IMR-90 (cell line): ENCODE measurements around the gene MOCS2. TPM values are rescaled to one million over a fixed set of nuclear protein-coding genes. Genes with fewer than 3 reads are reported as not detected.

ENCODE experiments used
- ATAC-seq: fragments of 200-7000 bp; cut with Tn5 transposase; 2 replicates; pipeline ENCODE4 v1.9.1; 2020; ENCODE audit warnings: low read depth, mild to moderate bottlenecking, moderate library complexity
- BruUV-seq: library from RNA; stranded (reverse); fragments of 400-500 nt; replicated peaks from 2 replicates; lab custom pipeline; 2021; lab: Mats Ljungman, UMichigan
- CTCF ChIA-PET: fragments of 300-600 bp; formaldehyde crosslinking; extraction: SDS; loops from one replicate; lab custom pipeline; 2021; ENCODE audit warnings: antibody characterized with exemption; lab: Yijun Ruan, JAX
- POLR2A ChIA-PET: fragments of 300-600 bp; sonication (Branson Sonifier 250); formaldehyde crosslinking; loops from one replicate; lab custom pipeline; 2022; ENCODE audit warnings: antibody characterized with exemption; ENCODE audit not compliant: unreplicated experiment; lab: Charles Lee
- DNase-seq: peaks from one replicate; pipeline ENCODE4 v3.0.0; 2013
- H2AFZ ChIP-seq: replicated peaks from 2 replicates; pipeline ENCODE3; 2013; ENCODE audit warnings: low read length, mild to moderate bottlenecking; ENCODE audit not compliant: poor library complexity
- H2AK5ac ChIP-seq: 2 replicates; pipeline ENCODE4 v1.6.1; 2013; ENCODE audit warnings: low read depth, low read length, inconsistent platforms
- H2AK9ac ChIP-seq: replicated peaks from 2 replicates; pipeline ENCODE3; 2013; ENCODE audit warnings: mild to moderate bottlenecking, low read depth, low read length, moderate library complexity; ENCODE audit not compliant: poor library complexity
- H2BK120ac ChIP-seq: 2 replicates; pipeline ENCODE4 v1.6.1; 2013; ENCODE audit warnings: low read depth, low read length, inconsistent platforms
- H2BK15ac ChIP-seq: 3 replicates; pipeline ENCODE4 v1.6.1; 2013; ENCODE audit warnings: low read depth, low read length, inconsistent platforms
- H2BK20ac ChIP-seq: 2 replicates; pipeline ENCODE4 v1.6.1; 2013; ENCODE audit warnings: low read depth, mild to moderate bottlenecking, inconsistent platforms, low read length, moderate library complexity
- H2BK5ac ChIP-seq: 2 replicates; pipeline ENCODE4 v1.6.1; 2013; ENCODE audit warnings: mild to moderate bottlenecking, low read depth, low read length, inconsistent platforms; ENCODE audit not compliant: poor library complexity, severe bottlenecking
- H3K14ac ChIP-seq: replicated peaks from 2 replicates; pipeline ENCODE4 v1.6.1; 2013; ENCODE audit warnings: low read depth, low read length, inconsistent platforms
- H3K18ac ChIP-seq: 2 replicates; pipeline ENCODE4 v1.6.1; 2013; ENCODE audit warnings: low read depth, low read length, control low read depth
- H3K23ac ChIP-seq: 2 replicates; pipeline ENCODE4 v1.6.1; 2013; ENCODE audit warnings: low read depth, low read length, inconsistent platforms
- H3K27ac ChIP-seq: 2 replicates; pipeline ENCODE4 v1.5.1; 2013; ENCODE audit warnings: mild to moderate bottlenecking, control low read depth, low read length; ENCODE audit not compliant: insufficient read depth
- H3K27me3 ChIP-seq: 2 replicates; pipeline ENCODE4 v1.6.1; 2013; ENCODE audit warnings: low read length; ENCODE audit not compliant: control insufficient read depth, insufficient read depth
- H3K36me3 ChIP-seq: 2 replicates; pipeline ENCODE4 v1.6.1; 2013; ENCODE audit warnings: low read length, mixed read lengths; ENCODE audit not compliant: control insufficient read depth, insufficient read depth
- H3K4ac ChIP-seq: 2 replicates; pipeline ENCODE4 v1.6.1; 2013; ENCODE audit warnings: low read depth, low read length, inconsistent platforms
- H3K4me1 ChIP-seq: 2 replicates; pipeline ENCODE4 v1.6.1; 2013; ENCODE audit warnings: low read length, mixed read lengths; ENCODE audit not compliant: control insufficient read depth, insufficient read depth
- H3K4me2 ChIP-seq: 2 replicates; pipeline ENCODE4 v1.6.1; 2013; ENCODE audit warnings: low read depth, mild to moderate bottlenecking, control low read depth, low read length, moderate library complexity
- H3K4me3 ChIP-seq: 2 replicates; pipeline ENCODE4 v1.5.1; 2013; ENCODE audit warnings: low read depth, mild to moderate bottlenecking, control low read depth, low read length, moderate library complexity; ENCODE audit not compliant: insufficient read depth
- H3K56ac ChIP-seq: 2 replicates; pipeline ENCODE4 v1.6.1; 2013; ENCODE audit warnings: low read length, inconsistent platforms; ENCODE audit not compliant: insufficient read depth; ENCODE audit errors: extremely low read depth
- H3K79me1 ChIP-seq, 2 experiments: 2 replicates each; pipeline ENCODE4 v1.6.1; 2013; ENCODE audit warnings: low read length in 2 of 2, inconsistent platforms in 1 of 2, low read depth in 1 of 2
- H3K9ac ChIP-seq: 2 replicates; pipeline ENCODE4 v1.6.1; 2013; ENCODE audit warnings: low read depth, low read length, control low read depth
- H3K9me1 ChIP-seq: 2 replicates; pipeline ENCODE4 v1.6.1; 2013; ENCODE audit warnings: low read length, inconsistent platforms; ENCODE audit not compliant: insufficient read depth
- H3K9me3 ChIP-seq: 2 replicates; pipeline ENCODE4 v1.6.1; 2013; ENCODE audit warnings: low read length; ENCODE audit not compliant: control insufficient read depth, insufficient read depth
- H4K20me1 ChIP-seq: 2 replicates; pipeline ENCODE4 v1.6.1; 2013; ENCODE audit warnings: low read length, inconsistent platforms; ENCODE audit not compliant: insufficient read depth
- H4K5ac ChIP-seq: 2 replicates; pipeline ENCODE4 v1.6.1; 2013; ENCODE audit warnings: mild to moderate bottlenecking, low read depth, low read length, control low read depth
- H4K8ac ChIP-seq, 2 experiments: 2 replicates each; pipeline ENCODE4 v1.6.1; 2013; ENCODE audit warnings: low read depth in 2 of 2, low read length in 2 of 2, control low read depth in 1 of 2, inconsistent platforms in 1 of 2
- H4K91ac ChIP-seq: 2 replicates; pipeline ENCODE4 v1.6.1; 2013; ENCODE audit warnings: low read depth, low read length, inconsistent platforms; ENCODE audit not compliant: insufficient read depth
- BHLHE40 ChIP-seq: fragments of 150-350 bp; IDR thresholded peaks from 2 replicates; pipeline ENCODE4 v1.6.1; 2016; ENCODE audit warnings: mild to moderate bottlenecking, low read depth, low read length
- CEBPB ChIP-seq: IDR thresholded peaks from 2 replicates; pipeline ENCODE4 v1.6.1; 2012; ENCODE audit warnings: low read depth, low read length, improper control_type of control experiment
- CHD1 ChIP-seq: IDR thresholded peaks from 2 replicates; pipeline ENCODE4 v1.6.1; 2012; ENCODE audit warnings: low read depth, low read length, improper control_type of control experiment
- FOS ChIP-seq: fragments of 150-350 bp; IDR thresholded peaks from 2 replicates; pipeline ENCODE4 v1.6.1; 2016; ENCODE audit warnings: low read depth, low read length
- MAFK ChIP-seq: IDR thresholded peaks from 2 replicates; pipeline ENCODE4 v1.6.1; 2012; ENCODE audit warnings: low read depth, low read length, improper control_type of control experiment
- MAZ ChIP-seq: IDR thresholded peaks from 2 replicates; pipeline ENCODE4 v1.6.1; 2012; ENCODE audit warnings: low read depth, mild to moderate bottlenecking, low read length, improper control_type of control experiment, moderate library complexity, borderline replicate concordance
- MXI1 ChIP-seq: IDR thresholded peaks from 2 replicates; pipeline ENCODE4 v1.6.1; 2012; ENCODE audit warnings: low read depth, mild to moderate bottlenecking, low read length, moderate library complexity, borderline replicate concordance
- NFE2L2 ChIP-seq: fragments of 150-350 bp; IDR thresholded peaks from 2 replicates; pipeline ENCODE4 v1.6.1; 2016; ENCODE audit warnings: low read depth, mild to moderate bottlenecking, low read length
- POLR2A ChIP-seq: IDR thresholded peaks from 2 replicates; pipeline ENCODE4 v1.6.1; 2012; ENCODE audit warnings: mild to moderate bottlenecking, low read depth, low read length
- RAD21 ChIP-seq: IDR thresholded peaks from 2 replicates; pipeline ENCODE4 v1.6.1; 2012; ENCODE audit warnings: low read length, improper control_type of control experiment
- RCOR1 ChIP-seq: IDR thresholded peaks from 2 replicates; pipeline ENCODE4 v1.6.1; 2012; ENCODE audit warnings: mild to moderate bottlenecking, low read length, improper control_type of control experiment; ENCODE audit not compliant: insufficient replicate concordance
- RFX5 ChIP-seq: IDR thresholded peaks from 2 replicates; pipeline ENCODE4 v1.8.0; 2012; ENCODE audit warnings: low read depth, mild to moderate bottlenecking, low read length, moderate library complexity
- SMC3 ChIP-seq: fragments of 150-350 bp; IDR thresholded peaks from 2 replicates; pipeline ENCODE4 v1.6.1; 2016; ENCODE audit warnings: low read depth, mild to moderate bottlenecking, antibody characterized with exemption, low read length, moderate library complexity
- WGBS, 2 experiments: methylation state at CpG; one replicate each; pipeline versions ENCODE4 v1.1.5 to v1.1.7; 2013; ENCODE audit warnings: missing lambda C conversion rate in 2 of 2; ENCODE audit not compliant: insufficient read length in 1 of 2; ENCODE audit errors: extremely low coverage in 2 of 2; 5-methylcytosine and 5-hydroxymethylcytosine counted together
- dilution Hi-C: fragments of 300-500 bp; cut with HindIII; formaldehyde crosslinking; loops from one replicate; pipeline ENCODE4 v1.14.3; 2018; ENCODE audit warnings: low sequenced_read_pairs; ENCODE audit not compliant: unreplicated experiment
- in situ Hi-C: fragments of 300-500 bp; cut with MboI; formaldehyde crosslinking; loops from 3 replicates; pipeline ENCODE4 v1.14.3; 2019; ENCODE audit warnings: low sequenced_read_pairs, inconsistent platforms, mixed read lengths
- intact Hi-C: fragments of 100-400 bp; cut with micrococcal nuclease; formaldehyde crosslinking; loops from 2 replicates; pipeline ENCODE4 v1.10.0; 2022
- polyA plus RNA-seq, 3 experiments: library from polyadenylated mRNA; depleted of rRNA; stranded (reverse); fragments of >200 nt; gene quantifications; 2 replicates each; pipeline ENCODE4 v1.2.3, GENCODE V29; 2012; ENCODE audit warnings: low replicate concordance in 1 of 3
- total RNA-seq: library from RNA; depleted of rRNA; stranded (reverse); fragments of >200 nt; gene quantifications from 2 replicates; pipeline ENCODE4 v1.2.3, GENCODE V29; 2012
- TF ChIP-seq, protein P1 (sequence below): fragments of 150-350 bp; IDR thresholded peaks from 2 replicates; pipeline ENCODE4 v1.6.1; 2017; ENCODE audit warnings: mild to moderate bottlenecking, antibody characterized with exemption, low read length, low read depth
- TF ChIP-seq, protein P2 (sequence below): conservative IDR thresholded peaks from 2 replicates; pipeline ENCODE4 v1.5.1; 2012; ENCODE audit warnings: mild to moderate bottlenecking, low read depth, low read length, improper control_type of control experiment
- TF ChIP-seq, protein P3 (sequence below): fragments of 150-350 bp; IDR thresholded peaks from 2 replicates; pipeline ENCODE4 v1.6.1; 2016; ENCODE audit warnings: low read depth, mild to moderate bottlenecking, low read length, moderate library complexity, borderline replicate concordance

MOCS2 gene
- total and polyA plus RNA-seq, 2 of the 4 experiments (the other 2 are of a cell fraction): 36.4 to 40.0 TPM

DNA sequence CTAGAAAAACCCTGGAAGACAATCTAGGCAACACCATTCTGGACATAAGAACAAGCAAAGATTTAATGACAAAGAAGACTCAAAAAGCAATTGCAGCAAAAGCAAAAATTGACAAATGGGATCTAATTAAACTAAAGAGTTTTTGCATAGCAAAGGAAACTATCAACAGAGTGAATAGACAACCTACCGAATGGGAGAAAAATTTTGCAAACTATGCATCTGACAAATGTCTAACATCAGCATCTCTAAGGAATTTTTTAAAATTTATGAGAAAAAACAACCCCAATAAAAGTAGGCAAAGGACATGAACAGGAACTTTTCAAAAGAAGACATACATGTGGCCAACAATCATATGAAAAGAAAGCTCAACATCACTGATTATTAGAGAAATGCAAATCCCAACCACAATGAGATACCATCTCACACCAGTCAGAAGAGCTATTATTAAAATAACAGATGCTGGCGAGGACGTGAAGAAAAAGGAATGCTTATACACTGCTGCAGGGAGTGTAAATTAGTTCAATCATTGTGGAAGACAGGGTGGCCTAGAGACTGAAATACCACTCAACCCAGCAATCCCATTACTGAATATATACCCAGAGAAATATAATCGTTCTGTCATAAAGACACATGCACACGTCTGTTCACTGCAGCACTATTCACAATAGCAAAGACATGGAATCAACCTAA, 3.8 kb downstream of the MOCS2 start:
- Histone ChIP-seq H2BK15ac (no peak overlapping the region), H3K14ac (no peak overlapping the region), H3K4me2 (no peak overlapping the region), H3K9me3 (no peaks in the 10 kb centered on the region), H3K9ac (no peak overlapping the region), H3K36me3 (peaks cover 7% of the 10 kb centered on the region), H4K5ac (no peak overlapping the region), H2BK5ac (no peak overlapping the region), H2AK5ac (no peak overlapping the region), H3K27ac (no peak overlapping the region), H2BK20ac (no peak overlapping the region), H4K91ac (no peak overlapping the region), H2AFZ (no peak overlapping the region), H3K18ac (no peak overlapping the region), H3K27me3 (no peaks in the 10 kb centered on the region), H4K8ac (no peak overlapping the region), H3K56ac (no peak overlapping the region), H3K23ac (no peak overlapping the region), H4K20me1 (no peaks in the 10 kb centered on the region), H3K79me1 (peaks cover 18 to 35% of the 10 kb centered on the region in 2 experiments), H2BK120ac (no peak overlapping the region), H2AK9ac (no peak overlapping the region), H3K4ac (no peak overlapping the region), H3K4me3 (no peak overlapping the region), H3K4me1 (no peaks in the 10 kb centered on the region; the same call in 1 of the 2 replicates), H3K9me1 (peaks cover 3% of the 10 kb centered on the region; the same call in 1 of the 2 replicates)
- WGBS, 2 experiments: no CpG with 5 or more reads among the region's 5 CpGs
- TF ChIP-seq RCOR1 (no peak), SMC3 (no peak), MAFK (no peak), MXI1 (no peak), FOS (no peak), RAD21 (no peak), BHLHE40 (no peak), NFE2L2 (no peak), CEBPB (no peak), MAZ (no peak), CHD1 (no peak), RFX5 (no peak), POLR2A (no peak)
- TF ChIP-seq, protein P1, sequence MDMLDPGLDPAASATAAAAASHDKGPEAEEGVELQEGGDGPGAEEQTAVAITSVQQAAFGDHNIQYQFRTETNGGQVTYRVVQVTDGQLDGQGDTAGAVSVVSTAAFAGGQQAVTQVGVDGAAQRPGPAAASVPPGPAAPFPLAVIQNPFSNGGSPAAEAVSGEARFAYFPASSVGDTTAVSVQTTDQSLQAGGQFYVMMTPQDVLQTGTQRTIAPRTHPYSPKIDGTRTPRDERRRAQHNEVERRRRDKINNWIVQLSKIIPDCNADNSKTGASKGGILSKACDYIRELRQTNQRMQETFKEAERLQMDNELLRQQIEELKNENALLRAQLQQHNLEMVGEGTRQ: no peak
- TF ChIP-seq, protein P2, sequence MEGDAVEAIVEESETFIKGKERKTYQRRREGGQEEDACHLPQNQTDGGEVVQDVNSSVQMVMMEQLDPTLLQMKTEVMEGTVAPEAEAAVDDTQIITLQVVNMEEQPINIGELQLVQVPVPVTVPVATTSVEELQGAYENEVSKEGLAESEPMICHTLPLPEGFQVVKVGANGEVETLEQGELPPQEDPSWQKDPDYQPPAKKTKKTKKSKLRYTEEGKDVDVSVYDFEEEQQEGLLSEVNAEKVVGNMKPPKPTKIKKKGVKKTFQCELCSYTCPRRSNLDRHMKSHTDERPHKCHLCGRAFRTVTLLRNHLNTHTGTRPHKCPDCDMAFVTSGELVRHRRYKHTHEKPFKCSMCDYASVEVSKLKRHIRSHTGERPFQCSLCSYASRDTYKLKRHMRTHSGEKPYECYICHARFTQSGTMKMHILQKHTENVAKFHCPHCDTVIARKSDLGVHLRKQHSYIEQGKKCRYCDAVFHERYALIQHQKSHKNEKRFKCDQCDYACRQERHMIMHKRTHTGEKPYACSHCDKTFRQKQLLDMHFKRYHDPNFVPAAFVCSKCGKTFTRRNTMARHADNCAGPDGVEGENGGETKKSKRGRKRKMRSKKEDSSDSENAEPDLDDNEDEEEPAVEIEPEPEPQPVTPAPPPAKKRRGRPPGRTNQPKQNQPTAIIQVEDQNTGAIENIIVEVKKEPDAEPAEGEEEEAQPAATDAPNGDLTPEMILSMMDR: no peak
- TF ChIP-seq, protein P3, sequence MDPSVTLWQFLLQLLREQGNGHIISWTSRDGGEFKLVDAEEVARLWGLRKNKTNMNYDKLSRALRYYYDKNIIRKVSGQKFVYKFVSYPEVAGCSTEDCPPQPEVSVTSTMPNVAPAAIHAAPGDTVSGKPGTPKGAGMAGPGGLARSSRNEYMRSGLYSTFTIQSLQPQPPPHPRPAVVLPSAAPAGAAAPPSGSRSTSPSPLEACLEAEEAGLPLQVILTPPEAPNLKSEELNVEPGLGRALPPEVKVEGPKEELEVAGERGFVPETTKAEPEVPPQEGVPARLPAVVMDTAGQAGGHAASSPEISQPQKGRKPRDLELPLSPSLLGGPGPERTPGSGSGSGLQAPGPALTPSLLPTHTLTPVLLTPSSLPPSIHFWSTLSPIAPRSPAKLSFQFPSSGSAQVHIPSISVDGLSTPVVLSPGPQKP: no peak
- ChIA-PET CTCF (no interaction called here), POLR2A (no interaction called here)
- intact Hi-C loops: no loop called here
- no peak for ATAC-seq
- dilution Hi-C loops: no loop called here
- in situ Hi-C loops: no loop called here
- DNase-seq: no peak
- BruUV-seq: no TSS peak
